Erythroblast (primary cell): Measurements from ENCODE around the gene FGF22.
A peak's percentile ranks its signal among the peaks of the same experiment; 100 is the strongest.
"Not testable (repeated sequence)": the region's sequence is repeated elsewhere in the genome, so short reads cannot be mapped to it uniquely, and the experiment has no call there.

ENCODE experiments used
- DNase-seq, 2 experiments: peaks; one replicate each; lab custom pipeline; 2025; lab: John Stamatoyannopoulos, UW
- GATA1 ChIP-seq: IDR thresholded peaks from 2 replicates; pipeline ENCODE4 v1.6.1; 2011; ENCODE audit warnings: low read depth, mild to moderate bottlenecking, control low read depth, low read length, moderate library complexity
- POLR2A ChIP-seq: IDR thresholded peaks from 2 replicates; pipeline ENCODE4 v1.6.1; 2011; ENCODE audit warnings: mild to moderate bottlenecking, low read length

FGF22 gene

GRCh38 chr19:612941-613340, 26.7 kb upstream of the FGF22 start:
- TF ChIP-seq GATA1 (no peak), POLR2A (no peak)

GRCh38 chr19:613732-614567, 25.7 kb upstream of the FGF22 start:
- no peak for DNase-seq
- TF ChIP-seq GATA1 (no peak), POLR2A (no peak)

More at GRCh38 chr19:612941-613340, 26.7 kb upstream of the FGF22 start:
- no peak for DNase-seq

- peak; percentile 48 to 58 for DNase-seq
- TF ChIP-seq GATA1 = no peak
- no peak for TF ChIP-seq POLR2A
These were observed 24.1 kb upstream of the FGF22 start for GRCh38 chr19:615619-616018.

- TF ChIP-seq POLR2A (no peak), GATA1 (no peak)
These were observed 23.5 kb upstream of the FGF22 start for GRCh38 chr19:616062-616700.

GRCh38 chr19:616747-617526, 22.7 kb upstream of the FGF22 start:
- no peak for DNase-seq
- TF ChIP-seq GATA1 (no peak), POLR2A (no peak)

More at GRCh38 chr19:616062-616700, 23.5 kb upstream of the FGF22 start:
- DNase-seq = no peak

GRCh38 chr19:617551-618246, 22.0 kb upstream of the FGF22 start:
- TF ChIP-seq POLR2A = no peak
- no peak for TF ChIP-seq GATA1
- no peak for DNase-seq

GRCh38 chr19:618247-618619, 21.4 kb upstream of the FGF22 start:
- no peak for TF ChIP-seq GATA1
- TF ChIP-seq POLR2A = no peak

GRCh38 chr19:618674-619285, 20.9 kb upstream of the FGF22 start:
- no peak for DNase-seq
- no peak for TF ChIP-seq GATA1
- no peak for TF ChIP-seq POLR2A

More at GRCh38 chr19:618247-618619, 21.4 kb upstream of the FGF22 start:
- no peak for DNase-seq

GRCh38 chr19:619286-620002, 20.2 kb upstream of the FGF22 start:
- no peak for TF ChIP-seq GATA1
- TF ChIP-seq POLR2A = no peak
- no peak for DNase-seq

- no peak for DNase-seq
- TF ChIP-seq POLR2A = no peak
- TF ChIP-seq GATA1 = no peak
These were observed 19.4 kb upstream of the FGF22 start for GRCh38 chr19:620166-620862.

- not testable (repeated sequence) for DNase-seq
These were observed 18.5 kb upstream of the FGF22 start for GRCh38 chr19:621191-621590.

- TF ChIP-seq GATA1 (no peak), POLR2A (no peak)
- DNase-seq = no peak
These were observed 17.9 kb upstream of the FGF22 start for GRCh38 chr19:621819-622218.
